Amniotic stem cell (primary cell): ENCODE data around the gene ARHGAP44.

Source experiments
- DNase-seq: peaks from one replicate; lab custom pipeline; 2025; lab: John Stamatoyannopoulos, UW

ARHGAP44 gene

GRCh38 chr17:13025687-13026086 is 236.4 kb downstream of the ARHGAP44 start:
- DNase-seq = no peak

GRCh38 chr17:13027246-13027645 is 237.9 kb downstream of the ARHGAP44 start:
- no peak for DNase-seq

GRCh38 chr17:13029340-13029739 is 240.0 kb downstream of the ARHGAP44 start:
- DNase-seq = no peak

- no peak for DNase-seq
These were observed 240.8 kb downstream of the ARHGAP44 start for GRCh38 chr17:13030056-13030455.

GRCh38 chr17:13030459-13031300 is 241.4 kb downstream of the ARHGAP44 start:
- no peak for DNase-seq

GRCh38 chr17:13031718-13032350 is 242.5 kb downstream of the ARHGAP44 start:
- no peak for DNase-seq

- no peak for DNase-seq
These were observed 246.1 kb downstream of the ARHGAP44 start for GRCh38 chr17:13035420-13035819.

GRCh38 chr17:13036751-13037150 is 247.5 kb downstream of the ARHGAP44 start:
- no peak for DNase-seq

GRCh38 chr17:13038931-13039665 is 249.8 kb downstream of the ARHGAP44 start:
- DNase-seq = no peak
